GM13977 (cell line): ENCODE measurements around the gene HS3ST4.
"Not testable (repeated sequence)": the region's sequence is repeated elsewhere in the genome, so short reads cannot be mapped to it uniquely, and the experiment has no call there.

Experiments used
- DNase-seq: peaks from one replicate; pipeline ENCODE4 v3.0.0; 2012; ENCODE audit warnings: low spot score
- CTCF ChIP-seq: IDR thresholded peaks from 2 replicates; pipeline ENCODE4 v1.5.1; 2012; ENCODE audit warnings: mild to moderate bottlenecking, control low read depth; ENCODE audit not compliant: insufficient read depth; ENCODE audit errors: extremely low read depth, missing control alignments
- in situ Hi-C: fragments of 300-500 bp; cut with MboI; formaldehyde crosslinking; loops from one replicate; pipeline ENCODE4 v1.12.0; 2022; ENCODE audit warnings: low sequenced_read_pairs, low pct_unique_long_range_greater_than_20kb, mixed read lengths, inconsistent platforms; ENCODE audit not compliant: unreplicated experiment

The HS3ST4 gene

GRCh38 chr16:26070302-26071100 is 378.7 kb downstream of the HS3ST4 start:
- no peak for DNase-seq
- in situ Hi-C loops, result no loop called here

GRCh38 chr16:26071101-26071866 is 379.5 kb downstream of the HS3ST4 start:
- in situ Hi-C loops, result no loop called here
- DNase-seq, result no peak
- no peak for TF ChIP-seq CTCF

More at GRCh38 chr16:26070302-26071100, 378.7 kb downstream of the HS3ST4 start:
- no peak for TF ChIP-seq CTCF

- no peak for DNase-seq
- in situ Hi-C loops, result no loop called here
- no peak for TF ChIP-seq CTCF
Measured at GRCh38 chr16:26078716-26079355, 387.1 kb downstream of the HS3ST4 start.

- no peak for TF ChIP-seq CTCF
- DNase-seq, result no peak
- in situ Hi-C loops, result no loop called here
Measured at GRCh38 chr16:26087091-26087490, 395.3 kb downstream of the HS3ST4 start.

GRCh38 chr16:26091511-26091910 is 399.8 kb downstream of the HS3ST4 start:
- no peak for TF ChIP-seq CTCF
- DNase-seq, result no peak
- in situ Hi-C loops, result no loop called here

- DNase-seq, in situ Hi-C loops: not testable (repeated sequence)
Measured at GRCh38 chr16:26098206-26098605, 406.4 kb downstream of the HS3ST4 start.

GRCh38 chr16:26102369-26102768 is 410.6 kb downstream of the HS3ST4 start:
- in situ Hi-C loops, result no loop called here
- TF ChIP-seq CTCF, result no peak
- no peak for DNase-seq
